ENCODE results near the gene FBXL7.

Gene FBXL7

DNA sequence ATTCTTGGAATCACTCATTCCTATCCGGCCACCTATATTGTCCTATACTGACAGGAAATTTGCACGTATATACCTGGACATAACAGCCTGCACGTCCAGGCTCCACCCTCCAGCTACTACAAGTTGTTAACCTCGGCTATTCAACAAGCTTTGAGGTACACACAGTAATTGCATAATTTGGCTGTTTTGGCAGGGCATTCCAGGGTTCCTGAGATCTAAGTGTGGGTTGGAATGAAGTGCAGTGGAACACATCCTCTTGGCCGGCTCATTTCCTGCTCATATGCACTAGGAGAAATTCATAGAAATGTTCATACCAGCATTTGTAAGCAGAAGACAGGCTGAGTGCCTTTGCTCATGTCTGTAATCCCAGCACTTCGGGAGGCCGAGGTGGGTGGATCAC lies 222.3 kb downstream of the FBXL7 start:
- DNase-seq: no peak

DNA sequence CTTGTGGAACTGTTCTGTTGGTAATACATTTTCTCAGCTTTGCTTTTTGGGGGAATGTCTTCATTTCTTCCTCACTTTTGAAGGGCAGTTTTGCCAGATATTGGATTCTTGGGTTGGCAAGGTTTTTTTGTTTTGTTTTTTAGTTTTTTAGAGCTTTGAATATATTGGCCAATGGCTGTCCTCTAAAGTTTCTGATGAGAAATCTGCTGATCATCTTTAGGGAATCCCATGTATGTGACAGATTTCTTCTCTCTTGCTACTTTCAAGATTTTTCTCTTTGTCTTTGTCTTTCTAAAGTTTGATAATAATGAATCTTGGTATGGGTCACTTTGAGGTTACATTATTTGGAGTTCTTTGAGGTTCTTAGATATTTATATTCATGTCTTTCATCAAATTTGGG lies 227.4 kb downstream of the FBXL7 start:
- no peak for DNase-seq

- DNase-seq: no peak
Observed at GRCh38 chr5:15728811-15729210, 228.8 kb downstream of the FBXL7 start.

DNA sequence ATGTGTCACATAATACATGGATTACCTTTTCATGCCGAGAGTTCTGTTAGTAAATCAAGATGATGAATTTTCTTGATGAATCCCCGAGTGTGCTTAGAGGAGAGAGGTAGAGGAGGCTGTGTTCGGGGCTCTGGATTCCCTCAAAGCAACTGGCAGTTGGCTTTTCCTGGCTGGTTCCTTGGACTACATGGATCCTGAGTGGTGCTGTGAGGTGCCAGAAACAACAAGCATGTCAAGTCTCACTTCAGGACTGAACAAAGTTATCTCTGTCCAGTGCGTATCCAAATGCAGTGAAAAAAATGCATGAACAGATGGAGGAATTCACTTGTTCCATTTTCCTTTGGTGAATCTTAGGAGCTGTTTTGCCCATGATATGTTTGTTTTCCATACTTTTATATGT lies 231.7 kb downstream of the FBXL7 start:
- no peak for DNase-seq

DNA sequence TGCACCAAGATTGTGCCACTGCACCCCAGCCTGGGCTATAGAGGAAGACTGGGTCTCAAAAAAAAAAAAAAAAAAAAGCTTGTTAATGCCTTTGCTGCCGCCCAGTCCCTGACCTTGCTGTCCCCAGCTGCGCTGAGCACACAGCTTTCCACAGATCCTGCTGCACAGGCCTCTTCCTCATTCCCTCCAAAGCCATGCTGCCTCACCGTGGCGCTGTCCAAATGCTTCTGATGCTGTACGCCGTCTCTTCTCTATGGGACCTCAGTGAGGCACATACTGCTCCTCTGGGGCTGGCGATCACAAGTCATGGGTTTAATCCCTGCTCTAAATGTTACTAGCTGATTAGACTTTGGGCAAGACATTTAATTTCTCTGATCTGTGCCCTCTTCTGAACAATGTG lies 234.1 kb downstream of the FBXL7 start:
- no peak for DNase-seq

GRCh38 chr5:15737036-15737821 lies 237.2 kb downstream of the FBXL7 start:
- no peak for DNase-seq

DNA sequence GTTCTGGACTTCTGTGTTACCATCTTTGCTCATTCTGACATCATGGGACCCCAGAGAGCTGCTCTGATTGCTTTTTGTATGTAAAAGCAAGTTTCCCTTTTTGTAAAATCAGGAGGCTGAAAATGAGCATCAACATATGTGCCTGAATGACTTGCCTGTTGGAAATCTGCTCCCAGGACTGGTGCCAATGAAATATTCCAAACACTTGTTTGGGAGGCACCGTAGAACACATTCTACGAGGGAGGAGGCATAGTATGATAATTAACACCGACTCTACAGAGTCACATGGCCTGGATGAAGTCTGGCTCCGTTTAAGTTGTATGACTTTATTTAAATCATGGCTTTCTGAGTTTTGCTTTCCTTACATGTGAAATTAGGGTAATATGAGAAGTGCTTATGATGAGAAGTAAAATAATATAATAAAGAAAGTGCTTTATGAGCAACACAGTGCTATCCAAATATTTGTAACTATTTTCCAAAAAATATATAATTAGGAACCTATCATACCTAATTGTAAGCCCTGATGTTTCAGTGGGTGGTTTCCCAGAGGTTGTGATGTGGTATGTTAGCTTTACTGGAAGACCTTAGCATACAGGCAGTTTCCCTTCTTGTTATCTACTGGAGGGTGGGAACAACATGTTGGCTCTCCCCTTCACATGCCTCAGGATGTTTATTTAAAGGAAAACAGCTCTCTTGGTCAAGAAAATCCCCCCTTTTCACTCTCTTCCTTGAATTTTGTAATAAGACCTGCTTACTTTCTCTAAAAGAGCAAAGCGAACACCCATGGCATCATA lies 238.1 kb downstream of the FBXL7 start:
- no peak for DNase-seq

- DNase-seq: no peak
Observed at GRCh38 chr5:15740383-15740782, 240.4 kb downstream of the FBXL7 start.

DNA sequence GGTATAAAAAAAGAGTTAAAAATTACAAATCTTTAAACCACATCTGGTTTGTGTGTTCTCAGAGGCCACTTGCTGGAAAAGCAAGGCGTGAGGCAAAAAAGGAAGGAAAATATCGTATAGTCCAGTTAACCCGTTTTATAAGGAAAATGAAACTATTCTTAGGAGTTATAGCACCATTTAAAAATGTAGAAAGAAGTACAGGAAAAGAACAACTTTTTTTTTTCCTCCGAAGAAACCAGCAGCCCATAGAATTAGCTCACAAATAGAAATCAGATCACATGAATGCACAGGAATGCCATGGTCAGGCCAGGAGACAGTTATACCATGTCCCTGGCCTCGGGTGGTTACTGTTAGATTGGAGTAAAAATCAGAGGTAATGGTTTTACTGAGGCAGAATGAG lies 241.6 kb downstream of the FBXL7 start:
- no peak for DNase-seq

DNA sequence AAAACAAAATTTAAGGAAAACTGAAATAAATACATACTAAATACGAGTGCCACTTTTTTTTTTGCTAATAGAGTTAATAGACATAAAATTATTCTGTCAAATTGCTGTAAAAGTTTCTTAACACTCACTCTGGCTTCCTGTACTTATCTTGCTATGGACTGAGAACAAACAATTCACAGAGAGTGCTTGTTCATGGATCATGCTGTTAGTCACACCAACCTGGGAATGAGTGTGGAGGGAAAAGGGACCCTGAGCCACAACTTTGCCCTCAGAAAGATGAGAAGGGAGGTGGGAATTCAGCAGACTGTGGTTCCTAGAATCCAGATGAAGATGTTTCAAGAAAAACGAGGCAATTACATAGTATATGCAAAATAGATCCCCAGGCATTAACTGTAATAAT lies 246.9 kb downstream of the FBXL7 start:
- DNase-seq: no peak

- DNase-seq: no peak
Observed at GRCh38 chr5:15748266-15748665, 248.3 kb downstream of the FBXL7 start.

GRCh38 chr5:15752663-15753285 lies 252.8 kb downstream of the FBXL7 start:
- no peak for DNase-seq

- DNase-seq: no peak
Observed at GRCh38 chr5:15753752-15754151, 253.8 kb downstream of the FBXL7 start.

GRCh38 chr5:15757103-15757502 lies 257.1 kb downstream of the FBXL7 start:
- DNase-seq: no peak

DNA sequence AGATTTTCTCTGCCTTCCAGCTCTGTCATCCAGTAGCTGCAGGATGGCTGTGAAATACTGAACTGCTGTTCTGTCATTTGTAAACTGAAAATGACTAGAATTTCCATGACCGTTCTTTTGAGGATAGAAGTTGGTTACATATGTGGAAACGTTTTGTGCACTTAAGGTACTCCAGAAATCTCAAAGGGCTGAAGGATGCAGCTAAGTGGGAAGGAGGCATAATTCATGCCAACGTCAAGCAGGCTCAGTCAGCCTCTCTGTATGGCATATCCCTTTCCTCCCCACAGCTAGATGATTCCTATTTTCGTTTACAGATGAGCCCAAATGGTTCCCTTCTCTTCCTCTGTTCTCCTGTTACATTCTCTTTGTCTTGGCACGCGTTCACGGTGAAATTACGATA lies 257.6 kb downstream of the FBXL7 start:
- no peak for DNase-seq

GRCh38 chr5:15762668-15763067 lies 262.7 kb downstream of the FBXL7 start:
- DNase-seq: no peak

- no peak for DNase-seq
Observed at GRCh38 chr5:15763754-15764153, 263.8 kb downstream of the FBXL7 start.

DNA sequence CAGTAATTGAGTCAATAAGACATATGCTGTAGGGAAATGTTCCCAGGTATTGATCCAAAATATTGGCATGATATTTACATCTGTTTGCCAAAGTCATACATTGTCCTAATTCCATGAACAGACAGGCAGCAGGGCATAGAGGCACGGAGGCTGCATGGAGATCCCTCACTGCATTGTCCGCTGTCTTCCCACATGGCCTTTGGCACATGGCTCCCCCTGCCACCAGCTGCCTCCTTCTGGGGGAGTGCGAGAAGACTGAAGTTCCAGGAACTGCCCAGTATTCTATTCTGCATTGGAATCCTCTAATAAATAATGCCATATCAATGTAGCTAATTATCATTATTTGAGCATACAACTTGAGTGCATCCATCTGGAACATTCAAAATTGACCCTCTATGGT lies 269.0 kb downstream of the FBXL7 start:
- no peak for DNase-seq

DNA sequence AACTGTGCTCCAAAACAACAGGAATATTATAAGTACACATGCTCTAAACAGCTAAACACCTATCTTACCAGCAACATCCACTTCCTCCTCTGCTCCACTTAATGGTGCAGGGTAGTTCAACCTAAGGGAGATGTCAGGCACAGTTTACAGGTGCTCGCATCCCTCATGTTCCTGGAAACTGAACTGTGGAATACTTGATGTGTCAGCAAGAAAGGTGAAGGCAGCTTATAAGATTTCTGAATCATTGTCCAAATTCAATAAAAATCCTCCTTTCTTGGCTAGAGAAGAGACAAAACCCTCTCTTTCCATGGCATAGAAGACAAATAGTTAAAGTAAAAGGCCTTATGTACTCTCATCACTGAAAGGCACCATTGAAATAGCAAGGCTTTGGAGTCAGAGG lies 272.2 kb downstream of the FBXL7 start:
- DNase-seq: no peak

- DNase-seq: no peak
Observed at GRCh38 chr5:15774632-15775031, 274.7 kb downstream of the FBXL7 start.

- DNase-seq: no peak
Observed at GRCh38 chr5:15776346-15776745, 276.4 kb downstream of the FBXL7 start.

- no peak for DNase-seq
Observed at GRCh38 chr5:15783734-15784133, 283.8 kb downstream of the FBXL7 start.

DNA sequence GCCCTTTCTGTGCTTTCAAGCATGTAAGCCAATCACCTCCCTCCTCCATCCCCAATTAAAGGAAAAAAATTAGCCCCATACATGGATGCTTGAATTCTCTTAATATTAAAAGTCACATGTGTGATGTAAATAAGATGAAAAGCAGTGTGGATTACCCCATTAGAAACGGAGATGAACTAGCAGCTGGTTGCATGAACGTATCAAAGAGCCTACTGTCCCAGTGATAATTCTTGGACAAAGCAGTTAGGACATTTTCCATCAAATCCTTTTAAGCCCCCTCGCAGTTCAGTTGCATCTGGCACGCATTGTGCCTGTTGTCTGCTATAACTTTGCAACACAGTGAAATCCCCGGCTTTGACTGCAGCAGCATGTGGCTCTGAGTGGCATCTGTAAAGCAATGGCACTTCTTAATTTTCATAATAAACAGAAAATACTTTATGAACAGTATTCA lies 285.6 kb downstream of the FBXL7 start:
- no peak for DNase-seq

GRCh38 chr5:15786326-15786725 lies 286.3 kb downstream of the FBXL7 start:
- DNase-seq: no peak

All from NCI-H2171 (cell line).